A549 (cell line): ENCODE measurements around the gene TXNRD1.

ENCODE experiments used
- ESRRA ChIP-seq: fragments of 150-350 bp; IDR thresholded peaks from 2 replicates; pipeline ENCODE4 v1.6.1; 2014; ENCODE audit warnings: mild to moderate bottlenecking, low read length, borderline replicate concordance
- MAFK ChIP-seq: fragments of 450-650 bp; IDR thresholded peaks from 2 replicates; pipeline ENCODE4 v1.6.1; 2014; ENCODE audit not compliant: partially characterized antibody
- TF ChIP-seq, protein P1 (sequence below): fragments of >200 bp; sonication (Bioruptor Twin); formaldehyde crosslinking; IDR thresholded peaks from 3 replicates; pipeline ENCODE4 v1.5.1; 2016
- TF ChIP-seq, protein P2 (sequence below): fragments of 200-600 bp; sonication (generic); IDR thresholded peaks from 2 replicates; pipeline ENCODE4 v1.6.1; 2016; ENCODE audit warnings: antibody characterized with exemption, mild to moderate bottlenecking, moderate library complexity

DNA sequence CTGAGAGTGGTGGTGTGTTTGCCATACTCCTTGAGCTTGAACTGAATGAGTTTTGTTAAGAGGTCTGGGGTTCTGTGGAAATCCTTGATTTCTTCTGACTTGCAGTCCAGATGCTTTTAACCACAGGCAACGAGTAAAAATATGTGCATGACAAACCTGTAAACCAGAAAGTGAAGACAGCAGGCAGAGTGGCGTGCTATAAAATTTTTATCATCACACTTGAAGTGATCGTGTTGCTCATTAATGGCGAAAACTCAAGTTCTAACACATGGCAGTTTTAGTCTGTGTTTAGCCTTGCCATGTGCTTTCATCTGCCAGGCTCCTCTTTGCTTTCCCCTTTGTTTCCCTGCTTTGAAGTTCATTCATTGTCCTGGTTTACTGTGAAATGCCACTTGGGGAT, 28.0 kb downstream of the TXNRD1 start:
- TF ChIP-seq MAFK (no peak), ESRRA (no peak)
- TF ChIP-seq, protein P1, sequence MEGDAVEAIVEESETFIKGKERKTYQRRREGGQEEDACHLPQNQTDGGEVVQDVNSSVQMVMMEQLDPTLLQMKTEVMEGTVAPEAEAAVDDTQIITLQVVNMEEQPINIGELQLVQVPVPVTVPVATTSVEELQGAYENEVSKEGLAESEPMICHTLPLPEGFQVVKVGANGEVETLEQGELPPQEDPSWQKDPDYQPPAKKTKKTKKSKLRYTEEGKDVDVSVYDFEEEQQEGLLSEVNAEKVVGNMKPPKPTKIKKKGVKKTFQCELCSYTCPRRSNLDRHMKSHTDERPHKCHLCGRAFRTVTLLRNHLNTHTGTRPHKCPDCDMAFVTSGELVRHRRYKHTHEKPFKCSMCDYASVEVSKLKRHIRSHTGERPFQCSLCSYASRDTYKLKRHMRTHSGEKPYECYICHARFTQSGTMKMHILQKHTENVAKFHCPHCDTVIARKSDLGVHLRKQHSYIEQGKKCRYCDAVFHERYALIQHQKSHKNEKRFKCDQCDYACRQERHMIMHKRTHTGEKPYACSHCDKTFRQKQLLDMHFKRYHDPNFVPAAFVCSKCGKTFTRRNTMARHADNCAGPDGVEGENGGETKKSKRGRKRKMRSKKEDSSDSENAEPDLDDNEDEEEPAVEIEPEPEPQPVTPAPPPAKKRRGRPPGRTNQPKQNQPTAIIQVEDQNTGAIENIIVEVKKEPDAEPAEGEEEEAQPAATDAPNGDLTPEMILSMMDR, result no peak
- TF ChIP-seq, protein P2, sequence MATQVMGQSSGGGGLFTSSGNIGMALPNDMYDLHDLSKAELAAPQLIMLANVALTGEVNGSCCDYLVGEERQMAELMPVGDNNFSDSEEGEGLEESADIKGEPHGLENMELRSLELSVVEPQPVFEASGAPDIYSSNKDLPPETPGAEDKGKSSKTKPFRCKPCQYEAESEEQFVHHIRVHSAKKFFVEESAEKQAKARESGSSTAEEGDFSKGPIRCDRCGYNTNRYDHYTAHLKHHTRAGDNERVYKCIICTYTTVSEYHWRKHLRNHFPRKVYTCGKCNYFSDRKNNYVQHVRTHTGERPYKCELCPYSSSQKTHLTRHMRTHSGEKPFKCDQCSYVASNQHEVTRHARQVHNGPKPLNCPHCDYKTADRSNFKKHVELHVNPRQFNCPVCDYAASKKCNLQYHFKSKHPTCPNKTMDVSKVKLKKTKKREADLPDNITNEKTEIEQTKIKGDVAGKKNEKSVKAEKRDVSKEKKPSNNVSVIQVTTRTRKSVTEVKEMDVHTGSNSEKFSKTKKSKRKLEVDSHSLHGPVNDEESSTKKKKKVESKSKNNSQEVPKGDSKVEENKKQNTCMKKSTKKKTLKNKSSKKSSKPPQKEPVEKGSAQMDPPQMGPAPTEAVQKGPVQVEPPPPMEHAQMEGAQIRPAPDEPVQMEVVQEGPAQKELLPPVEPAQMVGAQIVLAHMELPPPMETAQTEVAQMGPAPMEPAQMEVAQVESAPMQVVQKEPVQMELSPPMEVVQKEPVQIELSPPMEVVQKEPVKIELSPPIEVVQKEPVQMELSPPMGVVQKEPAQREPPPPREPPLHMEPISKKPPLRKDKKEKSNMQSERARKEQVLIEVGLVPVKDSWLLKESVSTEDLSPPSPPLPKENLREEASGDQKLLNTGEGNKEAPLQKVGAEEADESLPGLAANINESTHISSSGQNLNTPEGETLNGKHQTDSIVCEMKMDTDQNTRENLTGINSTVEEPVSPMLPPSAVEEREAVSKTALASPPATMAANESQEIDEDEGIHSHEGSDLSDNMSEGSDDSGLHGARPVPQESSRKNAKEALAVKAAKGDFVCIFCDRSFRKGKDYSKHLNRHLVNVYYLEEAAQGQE, result no peak
